VCaP (cell line): ENCODE measurements around the gene RNU5B-1.
A peak's percentile ranks its signal among the peaks of the same experiment; 100 is the strongest.
"Not testable (repeated sequence)": the region's sequence is repeated elsewhere in the genome, so short reads cannot be mapped to it uniquely, and the experiment has no call there.

Experiments
- H3K27ac ChIP-seq: fragments of 450-650 bp; 2 replicates; pipeline ENCODE4 v1.5.1; 2017
- TF ChIP-seq, protein P1 (sequence below): fragments of 450-650 bp; conservative IDR thresholded peaks from 2 replicates; pipeline ENCODE4 v1.5.1; 2017; ENCODE audit warnings: mild to moderate bottlenecking, moderate library complexity

The RNU5B-1 gene

GRCh38 chr15:65264863-65265430, 39.5 kb upstream of the RNU5B-1 start:
- H3K27ac ChIP-seq = no peak overlapping the region
- TF ChIP-seq, protein P1, sequence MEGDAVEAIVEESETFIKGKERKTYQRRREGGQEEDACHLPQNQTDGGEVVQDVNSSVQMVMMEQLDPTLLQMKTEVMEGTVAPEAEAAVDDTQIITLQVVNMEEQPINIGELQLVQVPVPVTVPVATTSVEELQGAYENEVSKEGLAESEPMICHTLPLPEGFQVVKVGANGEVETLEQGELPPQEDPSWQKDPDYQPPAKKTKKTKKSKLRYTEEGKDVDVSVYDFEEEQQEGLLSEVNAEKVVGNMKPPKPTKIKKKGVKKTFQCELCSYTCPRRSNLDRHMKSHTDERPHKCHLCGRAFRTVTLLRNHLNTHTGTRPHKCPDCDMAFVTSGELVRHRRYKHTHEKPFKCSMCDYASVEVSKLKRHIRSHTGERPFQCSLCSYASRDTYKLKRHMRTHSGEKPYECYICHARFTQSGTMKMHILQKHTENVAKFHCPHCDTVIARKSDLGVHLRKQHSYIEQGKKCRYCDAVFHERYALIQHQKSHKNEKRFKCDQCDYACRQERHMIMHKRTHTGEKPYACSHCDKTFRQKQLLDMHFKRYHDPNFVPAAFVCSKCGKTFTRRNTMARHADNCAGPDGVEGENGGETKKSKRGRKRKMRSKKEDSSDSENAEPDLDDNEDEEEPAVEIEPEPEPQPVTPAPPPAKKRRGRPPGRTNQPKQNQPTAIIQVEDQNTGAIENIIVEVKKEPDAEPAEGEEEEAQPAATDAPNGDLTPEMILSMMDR = no peak

GRCh38 chr15:65266469-65266868, 38.0 kb upstream of the RNU5B-1 start:
- TF ChIP-seq, protein P1 = no peak
- H3K27ac ChIP-seq = no peak overlapping the region

DNA sequence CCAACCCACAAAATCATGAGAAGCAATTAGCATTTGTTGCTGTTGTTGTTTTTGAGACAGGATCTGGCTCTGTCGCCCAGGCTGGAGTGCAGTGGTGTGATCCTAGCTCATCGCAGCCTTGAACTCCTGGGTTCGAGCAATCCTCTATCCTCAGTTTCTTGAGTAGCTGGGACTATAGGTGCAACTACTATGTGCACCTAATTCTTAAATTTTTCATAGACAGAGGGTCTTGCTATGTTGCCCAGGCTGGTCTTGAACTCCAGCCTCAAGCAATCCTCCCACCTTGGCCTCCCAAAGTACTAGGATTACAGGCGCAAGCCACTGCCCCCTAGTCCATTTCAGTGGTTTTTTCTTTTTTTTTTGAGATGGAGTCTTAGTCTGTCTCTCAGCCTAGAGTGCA, 36.1 kb upstream of the RNU5B-1 start:
- no peak overlapping the region for H3K27ac ChIP-seq
- TF ChIP-seq, protein P1 = no peak

DNA sequence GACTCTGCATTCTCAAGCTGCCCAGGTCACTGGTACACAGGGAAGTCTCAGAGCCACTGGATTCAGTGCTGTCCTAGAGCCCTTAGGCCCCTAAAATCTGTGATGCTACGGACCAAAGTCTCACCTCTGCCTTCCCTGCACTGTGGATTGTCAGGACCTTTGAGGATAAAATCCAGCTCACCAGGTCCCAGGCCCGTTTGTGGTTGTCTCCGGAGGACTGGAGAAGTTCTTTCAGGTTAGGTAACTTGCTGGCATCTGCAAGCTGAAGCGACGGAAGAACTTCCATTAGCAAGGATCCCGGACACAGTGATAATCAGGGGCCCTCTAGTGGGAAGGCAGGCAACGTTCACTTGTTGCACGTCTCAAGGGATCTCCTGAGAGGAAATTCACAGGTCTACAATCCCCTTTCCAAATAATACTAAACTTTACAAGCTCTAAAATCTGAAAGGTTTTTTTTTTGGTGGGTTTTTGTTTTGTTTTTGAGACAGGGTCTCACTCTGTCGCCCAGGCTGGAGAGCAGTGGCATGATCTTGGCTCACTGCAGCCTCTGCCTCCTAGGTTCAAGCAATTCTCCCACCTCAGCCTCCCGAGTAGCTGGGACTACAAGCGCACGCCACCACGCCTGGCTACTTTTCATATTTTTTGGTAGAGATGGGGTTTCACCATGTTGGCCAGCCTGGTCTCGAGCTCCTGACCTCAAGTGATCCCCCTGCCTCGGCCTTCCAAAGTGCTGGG, 33.5 kb upstream of the RNU5B-1 start:
- H3K27ac ChIP-seq = not testable (repeated sequence)
- TF ChIP-seq, protein P1 = peak; percentile 93

- TF ChIP-seq, protein P1 = no peak
- no peak overlapping the region for H3K27ac ChIP-seq
Measured at GRCh38 chr15:65275104-65275727, 29.3 kb upstream of the RNU5B-1 start.

DNA sequence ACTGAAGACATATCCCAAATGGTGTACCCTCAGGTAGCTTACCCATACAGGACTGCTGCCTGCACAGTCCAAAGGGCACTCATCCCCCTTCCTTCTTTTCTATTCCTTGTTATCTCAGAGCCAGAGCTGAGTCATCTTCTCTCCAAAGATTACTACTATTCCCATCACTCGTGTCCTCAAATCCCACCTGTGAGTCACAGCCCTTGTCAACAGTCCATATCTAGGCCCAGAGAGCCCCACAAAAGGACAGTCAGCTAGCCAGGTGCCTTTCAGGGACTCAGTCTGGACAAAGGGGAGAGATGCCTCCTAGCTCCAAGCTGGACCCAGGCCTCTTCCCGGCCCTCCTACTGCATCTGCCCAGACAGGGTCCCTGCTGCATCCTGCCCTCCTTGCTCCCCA, 28.8 kb upstream of the RNU5B-1 start:
- TF ChIP-seq, protein P1 = no peak
- no peak overlapping the region for H3K27ac ChIP-seq

GRCh38 chr15:65277015-65277414, 27.5 kb upstream of the RNU5B-1 start:
- TF ChIP-seq, protein P1 = no peak
- no peak overlapping the region for H3K27ac ChIP-seq
